Ishikawa (cell line): ENCODE data around the gene PTPRD.

Source experiments
- CEBPB ChIP-seq: IDR thresholded peaks from 2 replicates; pipeline ENCODE4 v1.6.1; 2012
- CREB1 ChIP-seq: IDR thresholded peaks from 2 replicates; pipeline ENCODE4 v1.6.1; 2012; ENCODE audit warnings: low read depth
- EGR1 ChIP-seq: IDR thresholded peaks from 2 replicates; pipeline ENCODE4 v1.6.1; 2012
- EP300 ChIP-seq: IDR thresholded peaks from 2 replicates; pipeline ENCODE4 v1.6.1; 2012; ENCODE audit warnings: borderline replicate concordance
- MAX ChIP-seq: IDR thresholded peaks from 2 replicates; pipeline ENCODE4 v1.6.1; 2012
- NFIC ChIP-seq: IDR thresholded peaks from 2 replicates; pipeline ENCODE4 v1.6.1; 2012
- RAD21 ChIP-seq: IDR thresholded peaks from 2 replicates; pipeline ENCODE4 v1.6.1; 2012; ENCODE audit warnings: low read depth
- TAF1 ChIP-seq: IDR thresholded peaks from 2 replicates; pipeline ENCODE4 v1.6.1; 2012; ENCODE audit warnings: low read depth, mild to moderate bottlenecking
- TCF12 ChIP-seq: IDR thresholded peaks from 2 replicates; pipeline ENCODE4 v1.6.1; 2012; ENCODE audit warnings: low read depth
- USF1 ChIP-seq: IDR thresholded peaks from 2 replicates; pipeline ENCODE4 v1.6.1; 2012
- YY1 ChIP-seq: IDR thresholded peaks from 2 replicates; pipeline ENCODE4 v1.6.1; 2012; ENCODE audit warnings: low read depth
- ZBTB7A ChIP-seq: IDR thresholded peaks from 2 replicates; pipeline ENCODE4 v1.6.1; 2012; ENCODE audit warnings: low read depth

DNA sequence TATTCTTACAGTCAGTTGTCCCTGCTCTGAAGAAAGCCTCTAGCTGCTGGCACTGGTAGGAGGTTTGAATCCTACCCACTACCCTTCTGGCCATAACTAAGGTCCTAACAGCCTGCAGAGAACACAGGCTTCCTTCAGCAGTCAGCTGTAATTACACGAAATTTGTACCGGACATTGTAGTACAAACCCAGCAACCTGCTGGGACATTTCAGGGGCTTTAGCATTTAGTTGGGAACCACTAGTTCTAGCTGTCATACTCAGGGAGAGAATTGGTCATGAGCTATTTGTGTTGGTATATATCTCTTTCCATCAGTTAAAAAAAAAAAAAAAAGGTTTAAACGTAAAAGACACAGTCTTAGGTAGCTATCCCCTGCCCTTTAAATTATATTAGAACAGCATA is 1743.0 kb downstream of the PTPRD start:
- TF ChIP-seq TCF12 = no peak
- TF ChIP-seq MAX = no peak
- TF ChIP-seq ZBTB7A = no peak
- no peak for TF ChIP-seq RAD21
- no peak for TF ChIP-seq YY1
- no peak for TF ChIP-seq EP300
- TF ChIP-seq EGR1 = no peak
- TF ChIP-seq CREB1 = no peak
- no peak for TF ChIP-seq TAF1
- no peak for TF ChIP-seq CEBPB
- TF ChIP-seq NFIC = no peak
- TF ChIP-seq USF1 = no peak
